ENCODE results near the gene ICA1L. TPM values are rescaled to one million over a fixed set of nuclear protein-coding genes. Genes with fewer than 3 reads are reported as not detected.

Gene ICA1L
- total and polyA plus RNA-seq, 2 of the 4 experiments (the other 2 are of a cell fraction), result 1.7 to 1.8 TPM

Other genes with a start within 250 kb of the ICA1L start
- gene FAM117B, start 236.8 kb downstream of the ICA1L start, total RNA-seq (2012; rRNA removed), result 0.54 and 1.1 TPM in 2 replicates
- gene FAM117B, start 236.8 kb downstream of the ICA1L start, polyA plus RNA-seq (2012; rRNA removed), result 0.66 and 0.79 TPM in 2 replicates
- 8.6 and 12.2 TPM in 2 replicates for gene WDR12, start 39.9 kb upstream of the ICA1L start, total RNA-seq (2012; rRNA removed)
- gene WDR12, start 39.9 kb upstream of the ICA1L start, polyA plus RNA-seq (2012; rRNA removed), result 11.1 and 17.0 TPM in 2 replicates
- gene CARF, start 40.5 kb upstream of the ICA1L start, total RNA-seq (2012; rRNA removed), result 3.1 and 5.6 TPM in 2 replicates
- 2.4 and 2.7 TPM in 2 replicates for gene CARF, start 40.5 kb upstream of the ICA1L start, polyA plus RNA-seq (2012; rRNA removed)
- gene NBEAL1, start 143.1 kb upstream of the ICA1L start, total RNA-seq (2012; rRNA removed), result 38.0 and 52.2 TPM in 2 replicates
- gene NBEAL1, start 143.1 kb upstream of the ICA1L start, polyA plus RNA-seq (2012; rRNA removed), result 4.1 and 6.4 TPM in 2 replicates

Measured in IMR-90 (cell line).